ENCODE results near the gene IZUMO1. TPM values are rescaled to one million over a fixed set of nuclear protein-coding genes. Genes with fewer than 3 reads are reported as not detected.
A peak's percentile ranks its signal among the peaks of the same experiment; 100 is the strongest.
"Not testable (repeated sequence)": the region's sequence is repeated elsewhere in the genome, so short reads cannot be mapped to it uniquely, and the experiment has no call there.

The IZUMO1 gene
- total and polyA plus RNA-seq, 9 of the 15 experiments (the other 6 are each of a cell fraction or from before 2014, with no cell fraction given), result 0.14 to 2.1 (median 0.73) TPM

DNA sequence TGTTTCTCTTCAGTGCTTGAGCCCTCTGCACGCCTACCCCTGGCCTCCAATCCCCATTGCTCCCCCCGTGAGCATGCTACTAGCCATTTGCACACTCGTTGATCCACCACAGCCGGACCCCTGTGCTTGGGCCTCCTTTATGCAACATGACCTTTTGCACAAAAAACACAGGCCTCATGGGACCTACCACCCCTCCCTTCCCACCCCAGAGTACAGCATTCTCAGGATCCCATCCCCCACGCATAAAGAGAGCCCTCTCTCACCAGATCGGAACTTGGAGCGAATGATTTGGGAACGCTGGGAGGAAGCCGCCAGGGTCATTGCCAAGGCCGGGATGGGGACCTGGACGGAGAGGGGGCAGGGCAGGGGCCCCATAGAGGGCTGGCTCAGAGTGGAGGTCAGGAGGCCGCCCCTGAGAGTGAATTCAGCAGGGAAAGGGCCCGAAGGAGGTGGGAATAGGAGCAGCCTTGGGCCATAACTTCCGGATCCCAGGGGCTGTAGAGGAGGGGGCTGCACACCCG is 27.9 kb downstream of the IZUMO1 start:
- H2AFZ ChIP-seq (ENCODE audit: low read depth, low read length), result no peak overlapping the region
- DNase-seq (ENCODE audit: extremely low read depth in 1 of 4, low spot score in 3 of 4), result no peak
- no peak for ATAC-seq
- in situ Hi-C loops (cut with MboI), result no loop called here
- 0 out of 3 replicates have a peak, but pooled peaks cover 3% of the 10 kb centered on the region for H3K79me2 ChIP-seq (ENCODE audit: control insufficient read depth, insufficient read depth, low read length)
- ChIA-PET CTCF (ENCODE audit: low intra/inter-chr PET ratio) (no interaction called here), POLR2A (interaction anchor here (1.1 kb wide), 1 partner anchor 58 kb away, joined by 3 read pairs; no protein-coding TSS in a partner anchor)
- no peaks in the 10 kb centered on the region for H3K27me3 ChIP-seq (ENCODE audit: control insufficient read depth in 2 of 2, insufficient read depth in 2 of 2, low read length in 2 of 2)
- H3K4me1 ChIP-seq (replicated peaks in 1 of 2; ENCODE audit: control insufficient read depth in 2 of 2, insufficient read depth in 2 of 2, low read length in 2 of 2), result peaks cover 16 to 63% of the 10 kb centered on the region in 2 experiments
- no peak for FAIRE-seq
- H3K9me3 ChIP-seq (replicated peaks; ENCODE audit: control insufficient read depth, insufficient read depth, low read depth, low read length), result no peaks in the 10 kb centered on the region
- no peaks in the 10 kb centered on the region for H3K9me1 ChIP-seq (ENCODE audit: control insufficient read depth, insufficient read depth, low read length)
- H3K4me2 ChIP-seq (ENCODE audit: insufficient read depth, low read length), result no peak overlapping the region
- TF ChIP-seq CXXC5 (CRISPR knock-in tag; IDR thresholded peaks at IDR 0.05), result no peak
- TF ChIP-seq, protein P1, sequence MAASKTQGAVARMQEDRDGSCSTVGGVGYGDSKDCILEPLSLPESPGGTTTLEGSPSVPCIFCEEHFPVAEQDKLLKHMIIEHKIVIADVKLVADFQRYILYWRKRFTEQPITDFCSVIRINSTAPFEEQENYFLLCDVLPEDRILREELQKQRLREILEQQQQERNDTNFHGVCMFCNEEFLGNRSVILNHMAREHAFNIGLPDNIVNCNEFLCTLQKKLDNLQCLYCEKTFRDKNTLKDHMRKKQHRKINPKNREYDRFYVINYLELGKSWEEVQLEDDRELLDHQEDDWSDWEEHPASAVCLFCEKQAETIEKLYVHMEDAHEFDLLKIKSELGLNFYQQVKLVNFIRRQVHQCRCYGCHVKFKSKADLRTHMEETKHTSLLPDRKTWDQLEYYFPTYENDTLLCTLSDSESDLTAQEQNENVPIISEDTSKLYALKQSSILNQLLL (CRISPR knock-in tag; IDR thresholded peaks at IDR 0.05; ENCODE audit: borderline replicate concordance), result no peak
- TF ChIP-seq DACH1 (IDR thresholded peaks at IDR 0.05; ENCODE audit: partially characterized antibody), result no peak
- no peak for TF ChIP-seq HDAC1 (IDR thresholded peaks at IDR 0.05)
- no peak for TF ChIP-seq HDAC6 (IDR thresholded peaks at IDR 0.05; ENCODE audit: low read depth, low read length)
- TF ChIP-seq RBBP5 (IDR thresholded peaks at IDR 0.05; ENCODE audit: borderline replicate concordance, insufficient read depth, low read length, poor library complexity, severe bottlenecking), result no peak
- no peak for TF ChIP-seq SMARCA4 (IDR thresholded peaks at IDR 0.05)
- TF ChIP-seq, protein P2, sequence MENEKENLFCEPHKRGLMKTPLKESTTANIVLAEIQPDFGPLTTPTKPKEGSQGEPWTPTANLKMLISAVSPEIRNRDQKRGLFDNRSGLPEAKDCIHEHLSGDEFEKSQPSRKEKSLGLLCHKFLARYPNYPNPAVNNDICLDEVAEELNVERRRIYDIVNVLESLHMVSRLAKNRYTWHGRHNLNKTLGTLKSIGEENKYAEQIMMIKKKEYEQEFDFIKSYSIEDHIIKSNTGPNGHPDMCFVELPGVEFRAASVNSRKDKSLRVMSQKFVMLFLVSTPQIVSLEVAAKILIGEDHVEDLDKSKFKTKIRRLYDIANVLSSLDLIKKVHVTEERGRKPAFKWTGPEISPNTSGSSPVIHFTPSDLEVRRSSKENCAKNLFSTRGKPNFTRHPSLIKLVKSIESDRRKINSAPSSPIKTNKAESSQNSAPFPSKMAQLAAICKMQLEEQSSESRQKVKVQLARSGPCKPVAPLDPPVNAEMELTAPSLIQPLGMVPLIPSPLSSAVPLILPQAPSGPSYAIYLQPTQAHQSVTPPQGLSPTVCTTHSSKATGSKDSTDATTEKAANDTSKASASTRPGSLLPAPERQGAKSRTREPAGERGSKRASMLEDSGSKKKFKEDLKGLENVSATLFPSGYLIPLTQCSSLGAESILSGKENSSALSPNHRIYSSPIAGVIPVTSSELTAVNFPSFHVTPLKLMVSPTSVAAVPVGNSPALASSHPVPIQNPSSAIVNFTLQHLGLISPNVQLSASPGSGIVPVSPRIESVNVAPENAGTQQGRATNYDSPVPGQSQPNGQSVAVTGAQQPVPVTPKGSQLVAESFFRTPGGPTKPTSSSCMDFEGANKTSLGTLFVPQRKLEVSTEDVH (IDR thresholded peaks at IDR 0.05; ENCODE audit: low read depth, partially characterized antibody), result no peak
- TF ChIP-seq ZNF696 (CRISPR knock-in tag; conservative IDR thresholded peaks at IDR 0.05), result no peak
- H4K20me1 ChIP-seq (replicated peaks; ENCODE audit: control insufficient read depth, insufficient read depth, low read length), result no peaks in the 10 kb centered on the region
- BruUV-seq (replicated peaks), result no TSS peak
- no peak overlapping the region for H3K4me3 ChIP-seq
- no peaks in the 10 kb centered on the region for H3K36me3 ChIP-seq (ENCODE audit: control insufficient read depth, insufficient read depth, low read length)
- peak overlapping the region in 1 of 2 experiments; percentile 91; a peak in 1 of 4 replicates for H3K9ac ChIP-seq (ENCODE audit: insufficient read depth in 1 of 2, low read depth in 2 of 2, low read length in 2 of 2)
- H3K27ac ChIP-seq (ENCODE audit: extremely low read depth, low read depth, low read length), result no peak overlapping the region
- intact Hi-C loops (cut with micrococcal nuclease), result no loop called here
- WGBS (ENCODE audit: insufficient coverage, low coverage, missing lambda C conversion rate), result 70% methylated on average over 13 of the region's 15 CpGs

DNA sequence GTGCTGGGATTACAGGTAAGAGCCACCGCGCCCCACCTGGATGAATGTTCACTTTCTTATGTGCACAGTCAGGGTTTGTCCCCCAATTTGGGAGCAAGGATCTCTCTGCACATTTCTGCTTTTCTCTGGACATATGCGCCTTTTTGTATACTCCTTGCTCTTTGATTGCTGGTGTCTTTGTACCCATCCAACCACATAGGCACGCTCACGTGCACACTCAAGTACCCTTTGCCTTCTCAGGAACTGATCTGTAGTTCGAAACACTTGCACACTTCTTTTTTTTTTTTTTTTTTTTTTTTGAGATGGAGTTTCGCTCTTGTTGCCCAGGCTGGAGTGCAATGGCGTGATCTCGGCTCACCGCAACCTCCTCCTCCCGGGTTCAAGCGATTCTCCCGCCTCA is 28.6 kb downstream of the IZUMO1 start:
- H3K27me3 ChIP-seq (ENCODE audit: control insufficient read depth in 2 of 2, insufficient read depth in 2 of 2, low read length in 2 of 2); H3K9me1 ChIP-seq (ENCODE audit: control insufficient read depth, insufficient read depth, low read length); H3K27ac ChIP-seq (ENCODE audit: extremely low read depth, low read depth, low read length); DNase-seq (ENCODE audit: extremely low read depth in 1 of 4, low spot score in 3 of 4); H3K4me2 ChIP-seq (ENCODE audit: insufficient read depth, low read length); H3K79me2 ChIP-seq (ENCODE audit: control insufficient read depth, insufficient read depth, low read length); H3K36me3 ChIP-seq (ENCODE audit: control insufficient read depth, insufficient read depth, low read length); intact Hi-C loops (cut with micrococcal nuclease); H2AFZ ChIP-seq (ENCODE audit: low read depth, low read length); H4K20me1 ChIP-seq (replicated peaks; ENCODE audit: control insufficient read depth, insufficient read depth, low read length); H3K9me3 ChIP-seq (replicated peaks; ENCODE audit: control insufficient read depth, insufficient read depth, low read depth, low read length); in situ Hi-C loops (cut with MboI); H3K9ac ChIP-seq (ENCODE audit: insufficient read depth in 1 of 2, low read depth in 2 of 2, low read length in 2 of 2); H3K4me3 ChIP-seq; BruUV-seq (replicated peaks); ATAC-seq; FAIRE-seq; CTCF ChIA-PET (ENCODE audit: low intra/inter-chr PET ratio): not testable (repeated sequence)
- POLR2A ChIA-PET, result interaction anchor here (1.1 kb wide), 1 partner anchor 57 kb away, joined by 3 read pairs; no protein-coding TSS in a partner anchor
- peaks cover 19 to 69% of the 10 kb centered on the region in 2 experiments for H3K4me1 ChIP-seq (replicated peaks in 1 of 2; ENCODE audit: control insufficient read depth in 2 of 2, insufficient read depth in 2 of 2, low read length in 2 of 2)
- 85% methylated on average over 7 of the region's 13 CpGs for WGBS (ENCODE audit: insufficient coverage, low coverage, missing lambda C conversion rate)
